Measurements from ENCODE around the gene PRPH.

Gene PRPH

DNA sequence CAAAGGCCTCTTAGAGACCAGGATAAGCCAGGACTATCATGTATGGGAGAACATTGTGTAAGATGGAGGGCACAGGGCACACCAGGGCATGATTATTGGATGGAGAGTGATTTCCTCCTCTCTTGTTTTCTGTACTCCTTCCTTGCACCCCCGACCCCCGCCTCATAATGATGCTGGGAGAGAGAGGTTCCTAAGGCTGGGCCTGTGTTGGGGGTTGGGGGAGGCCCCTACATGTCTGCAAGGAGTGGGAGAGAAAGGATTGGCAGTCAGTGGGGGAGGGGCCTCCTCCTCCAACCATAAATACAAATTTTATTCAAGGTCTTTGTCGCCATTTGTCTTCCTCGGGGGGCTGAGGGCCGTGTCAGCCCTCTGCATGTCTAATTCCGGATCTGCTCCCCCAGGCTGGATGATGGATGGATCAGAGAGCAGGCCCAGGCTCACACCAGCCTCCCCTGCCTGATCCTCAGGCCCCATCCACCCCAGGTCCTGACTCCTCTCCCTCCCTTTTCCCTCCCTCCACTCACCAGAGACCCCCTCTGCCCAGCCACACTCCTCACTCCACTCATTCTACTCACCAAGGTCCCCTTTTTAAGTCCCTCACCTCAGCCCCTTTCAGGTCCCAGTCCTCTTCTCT lies 44.0 kb downstream of the PRPH start:
- TF ChIP-seq, protein P1, sequence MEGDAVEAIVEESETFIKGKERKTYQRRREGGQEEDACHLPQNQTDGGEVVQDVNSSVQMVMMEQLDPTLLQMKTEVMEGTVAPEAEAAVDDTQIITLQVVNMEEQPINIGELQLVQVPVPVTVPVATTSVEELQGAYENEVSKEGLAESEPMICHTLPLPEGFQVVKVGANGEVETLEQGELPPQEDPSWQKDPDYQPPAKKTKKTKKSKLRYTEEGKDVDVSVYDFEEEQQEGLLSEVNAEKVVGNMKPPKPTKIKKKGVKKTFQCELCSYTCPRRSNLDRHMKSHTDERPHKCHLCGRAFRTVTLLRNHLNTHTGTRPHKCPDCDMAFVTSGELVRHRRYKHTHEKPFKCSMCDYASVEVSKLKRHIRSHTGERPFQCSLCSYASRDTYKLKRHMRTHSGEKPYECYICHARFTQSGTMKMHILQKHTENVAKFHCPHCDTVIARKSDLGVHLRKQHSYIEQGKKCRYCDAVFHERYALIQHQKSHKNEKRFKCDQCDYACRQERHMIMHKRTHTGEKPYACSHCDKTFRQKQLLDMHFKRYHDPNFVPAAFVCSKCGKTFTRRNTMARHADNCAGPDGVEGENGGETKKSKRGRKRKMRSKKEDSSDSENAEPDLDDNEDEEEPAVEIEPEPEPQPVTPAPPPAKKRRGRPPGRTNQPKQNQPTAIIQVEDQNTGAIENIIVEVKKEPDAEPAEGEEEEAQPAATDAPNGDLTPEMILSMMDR (IDR thresholded peaks at IDR 0.05; ENCODE audit: insufficient read depth, missing control alignments), result no peak
- DNase-seq (ENCODE audit: insufficient read length, low spot score) (no peak), FAIRE-seq (no peak)

DNA sequence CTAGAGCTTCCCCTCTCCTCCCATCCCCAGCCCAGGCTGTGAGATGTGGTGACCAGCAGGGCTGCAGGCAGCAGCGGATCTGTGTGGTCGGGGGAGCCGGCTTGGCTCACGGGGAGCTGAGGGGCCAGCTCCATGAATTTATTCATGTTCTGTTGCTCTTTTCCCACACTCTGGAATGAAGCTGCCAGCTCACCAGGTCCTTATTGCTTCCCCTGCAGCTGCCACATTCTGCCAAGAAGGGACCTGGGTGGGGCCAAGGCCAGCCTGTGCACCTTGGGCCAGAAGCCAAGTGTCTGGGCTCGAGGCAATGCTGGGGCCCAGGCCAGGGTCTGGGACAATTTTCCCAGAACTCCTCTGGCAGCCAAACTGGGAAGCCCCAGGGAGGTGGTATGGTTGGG lies 44.5 kb downstream of the PRPH start:
- TF ChIP-seq, protein P1 (IDR thresholded peaks at IDR 0.05; ENCODE audit: insufficient read depth, missing control alignments), result no peak

DNA sequence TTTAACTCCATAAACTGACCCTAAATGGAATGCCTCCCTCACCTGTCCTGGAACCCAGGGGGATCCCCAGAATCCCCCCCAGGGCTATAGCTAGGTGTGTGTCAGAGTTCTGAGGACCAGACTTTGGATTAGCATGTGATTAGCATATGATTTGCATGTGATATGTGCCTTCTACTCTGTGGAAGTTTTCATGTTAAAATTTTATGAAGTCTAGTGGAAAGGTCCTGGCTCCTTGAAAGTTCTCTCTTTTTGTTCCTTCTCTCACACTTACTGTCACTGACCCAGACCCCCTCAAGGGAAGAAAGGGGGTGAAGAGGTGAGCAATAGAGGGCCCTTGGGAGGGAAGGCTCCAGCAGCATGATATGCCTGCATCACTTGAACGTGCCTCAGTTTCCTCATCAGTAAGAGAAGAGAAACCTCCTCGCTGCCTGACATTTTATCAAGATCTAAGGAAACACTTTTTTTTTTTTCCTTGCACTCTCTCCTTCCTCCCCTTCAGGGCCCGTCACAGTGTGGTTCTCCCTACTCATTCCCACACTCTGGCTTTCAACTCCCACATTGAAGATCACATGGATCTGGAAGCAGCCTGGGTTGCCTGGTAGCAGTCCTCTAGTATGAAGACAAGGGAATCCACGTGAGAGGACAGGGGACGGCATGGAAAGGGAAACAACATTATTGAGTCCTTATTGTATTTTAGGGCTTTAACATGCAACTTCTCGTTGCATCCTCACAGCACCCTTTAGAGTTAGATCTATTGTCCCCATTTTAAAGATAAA lies 45.3 kb downstream of the PRPH start:
- TF ChIP-seq, protein P1 (IDR thresholded peaks at IDR 0.05; ENCODE audit: insufficient read depth, missing control alignments), result no peak
- no peak for DNase-seq (ENCODE audit: insufficient read length, low spot score)
- FAIRE-seq, result no peak

More for the DNA sequence above, 44.5 kb downstream of the PRPH start:
- DNase-seq (ENCODE audit: insufficient read length, low spot score), result no peak
- no peak for FAIRE-seq

DNA sequence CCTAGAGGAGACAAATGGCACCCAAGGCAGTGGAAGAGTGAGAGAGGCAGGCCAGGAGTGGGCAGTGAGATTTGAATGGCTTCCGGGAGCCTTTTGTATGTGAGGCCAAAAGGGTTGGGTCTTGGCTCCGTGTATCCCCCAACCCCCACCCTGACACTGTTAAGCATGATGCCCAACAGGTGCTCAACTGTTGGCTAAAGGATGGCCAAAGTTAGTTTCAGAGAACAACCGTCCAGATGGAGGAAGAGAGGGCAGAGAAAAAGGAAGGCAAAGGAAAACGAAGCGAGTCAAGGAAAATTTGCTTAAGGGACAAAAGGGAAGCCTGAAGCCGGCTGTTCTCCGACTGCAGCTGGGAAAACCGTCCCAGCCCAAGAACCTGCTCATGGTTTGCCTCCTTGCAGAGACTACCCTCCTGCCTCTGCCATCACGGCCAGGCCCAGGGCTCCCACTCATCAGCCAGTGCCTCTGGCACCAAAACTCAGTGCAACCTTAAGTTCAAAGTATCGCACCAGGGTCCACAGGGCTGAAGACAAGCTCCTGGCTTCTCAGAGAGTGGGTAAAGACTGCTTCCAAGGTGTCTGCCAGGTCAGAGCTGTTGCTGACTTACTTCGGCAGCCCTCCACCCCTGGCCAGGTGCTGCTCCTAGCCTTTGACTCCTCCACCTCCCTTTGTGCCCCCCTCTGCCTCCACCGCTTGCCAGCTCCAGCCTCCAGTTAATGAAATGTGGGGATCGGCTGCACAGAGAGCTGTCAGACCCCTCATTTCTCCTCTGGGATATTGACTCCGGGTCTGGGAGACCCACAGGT lies 46.2 kb downstream of the PRPH start:
- TF ChIP-seq, protein P1 (IDR thresholded peaks at IDR 0.05; ENCODE audit: insufficient read depth, missing control alignments), result no peak
- DNase-seq (ENCODE audit: insufficient read length, low spot score) (no peak), FAIRE-seq (no peak)

DNA sequence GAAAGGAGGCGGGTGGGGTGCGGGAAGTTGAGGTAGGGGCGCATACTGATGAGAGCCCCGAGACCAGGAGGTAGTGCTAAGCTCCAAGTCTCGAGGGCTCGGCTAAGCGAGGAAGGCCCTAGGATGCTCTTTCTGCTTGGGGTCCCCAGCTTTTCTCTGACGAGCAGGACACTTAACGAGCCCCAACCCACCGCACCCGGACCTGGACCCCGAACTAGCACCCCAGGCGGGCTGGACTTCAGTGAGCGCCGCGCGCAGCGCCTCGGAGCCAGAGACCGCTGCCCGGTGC lies 46.8 kb downstream of the PRPH start:
- TF ChIP-seq, protein P1 (IDR thresholded peaks at IDR 0.05; ENCODE audit: insufficient read depth, missing control alignments), result no peak
- FAIRE-seq, result no peak
- no peak for DNase-seq (ENCODE audit: insufficient read length, low spot score)

DNA sequence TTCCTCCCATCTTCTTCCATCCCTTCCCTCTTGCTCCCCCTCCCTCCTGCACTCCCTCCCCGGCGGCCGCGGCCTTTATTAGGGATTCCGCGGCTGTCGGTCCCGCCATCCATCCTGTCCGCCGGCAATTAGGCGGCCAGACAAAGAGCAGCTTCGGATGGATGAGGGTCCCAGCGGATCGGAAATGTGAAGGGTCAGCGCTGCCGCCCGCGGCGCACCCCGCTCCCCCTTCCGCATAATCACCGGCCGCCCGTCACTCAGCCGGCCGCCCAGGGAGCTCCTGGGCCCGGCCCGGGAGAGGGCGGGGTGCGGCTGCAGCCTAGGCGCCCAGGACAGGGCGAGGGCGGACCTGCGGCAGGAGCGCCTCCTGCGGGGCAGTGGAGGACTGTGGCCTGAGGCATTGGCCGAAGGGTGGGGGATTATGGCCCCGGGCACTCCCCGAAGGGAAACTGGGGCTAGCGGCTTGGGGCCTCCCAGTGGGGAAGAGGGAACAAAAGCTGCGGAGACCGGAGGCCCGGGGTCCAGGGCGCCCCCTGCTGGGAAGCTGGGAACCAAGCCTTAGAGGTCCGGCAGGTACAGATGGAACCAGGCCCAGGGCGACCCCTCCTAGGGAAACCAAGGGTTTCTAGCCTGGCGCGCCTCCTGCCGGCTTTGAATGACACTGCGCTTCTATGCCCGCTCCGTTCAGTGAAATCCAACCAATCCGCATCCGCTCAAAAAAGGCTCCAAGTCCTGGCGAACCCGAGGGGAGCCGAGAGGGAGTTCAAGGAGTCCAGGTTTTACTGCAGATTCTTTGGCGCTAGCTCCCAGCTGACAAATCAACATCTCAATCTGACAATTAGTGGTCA lies 47.3 kb downstream of the PRPH start:
- FAIRE-seq (no peak), DNase-seq (ENCODE audit: insufficient read length, low spot score) (peak; percentile 93)
- TF ChIP-seq, protein P1 (IDR thresholded peaks at IDR 0.05; ENCODE audit: insufficient read depth, missing control alignments), result peak; percentile 83

Data from D721Med (cell line).